Upper lobe of right lung (tissue), 1 donor: ENCODE data around the gene KIAA0930. TPM values are rescaled to one million over a fixed set of nuclear protein-coding genes. Genes with fewer than 3 reads are reported as not detected.

ENCODE experiments used
- ATAC-seq: fragments of 200-7000 bp; cut with Tn5 transposase; one replicate; pipeline ENCODE4 v1.9.1; 2020; ENCODE audit warnings: mild to moderate bottlenecking, moderate library complexity
- DNase-seq: peaks from one replicate; pipeline ENCODE4 v3.0.0-alpha.2; 2020
- H3K27ac ChIP-seq: fragments of 200-600 bp; one replicate; pipeline ENCODE4 v1.8.0; 2022
- H3K27me3 ChIP-seq: fragments of 200-600 bp; one replicate; pipeline ENCODE4 v1.8.0; 2022; ENCODE audit warnings: mild to moderate bottlenecking
- H3K36me3 ChIP-seq: fragments of 200-600 bp; one replicate; pipeline ENCODE4 v1.8.0; 2022
- H3K4me1 ChIP-seq: fragments of 200-600 bp; one replicate; pipeline ENCODE4 v1.8.0; 2022
- H3K4me3 ChIP-seq: fragments of 200-600 bp; one replicate; pipeline ENCODE4 v1.8.0; 2022; ENCODE audit warnings: mild to moderate bottlenecking
- H3K9me3 ChIP-seq: fragments of 200-600 bp; one replicate; pipeline ENCODE4 v1.8.0; 2022
- CTCF ChIP-seq: fragments of 200-600 bp; IDR thresholded peaks from one replicate; pipeline ENCODE4 v1.8.0; 2022; ENCODE audit warnings: antibody characterized with exemption
- intact Hi-C: fragments of 100-400 bp; cut with DNase I; formaldehyde crosslinking; loops from one replicate; pipeline ENCODE4 v1.11.0; 2022
- total RNA-seq: library from RNA; stranded (reverse); fragmentation: NEBNext Ultra II Directional; extraction: Animal tissue kit (Norgen Biotek cat#: 25700); gene quantifications from one replicate; pipeline ENCODE4 v1.2.1, GENCODE V29; 2021
- donor health status: DM: no; HTN: yes; CAD: no; lungs with severe emphysema.

KIAA0930 gene
- total RNA-seq, 1 donor from 2014 or later: 79.5 TPM

GRCh38 chr22:45201678-45202332, 38.9 kb downstream of the KIAA0930 start:
- Histone ChIP-seq H3K4me3 (no peak overlapping the region), H3K4me1 (no peaks in the 10 kb centered on the region), H3K27ac (no peak overlapping the region), H3K9me3 (no peaks in the 10 kb centered on the region), H3K27me3 (no peaks in the 10 kb centered on the region), H3K36me3 (peaks cover 61% of the 10 kb centered on the region)
- intact Hi-C loops: no loop called here
- ATAC-seq: peak; percentile 4
- DNase-seq: no peak
- no peak for TF ChIP-seq CTCF

DNA sequence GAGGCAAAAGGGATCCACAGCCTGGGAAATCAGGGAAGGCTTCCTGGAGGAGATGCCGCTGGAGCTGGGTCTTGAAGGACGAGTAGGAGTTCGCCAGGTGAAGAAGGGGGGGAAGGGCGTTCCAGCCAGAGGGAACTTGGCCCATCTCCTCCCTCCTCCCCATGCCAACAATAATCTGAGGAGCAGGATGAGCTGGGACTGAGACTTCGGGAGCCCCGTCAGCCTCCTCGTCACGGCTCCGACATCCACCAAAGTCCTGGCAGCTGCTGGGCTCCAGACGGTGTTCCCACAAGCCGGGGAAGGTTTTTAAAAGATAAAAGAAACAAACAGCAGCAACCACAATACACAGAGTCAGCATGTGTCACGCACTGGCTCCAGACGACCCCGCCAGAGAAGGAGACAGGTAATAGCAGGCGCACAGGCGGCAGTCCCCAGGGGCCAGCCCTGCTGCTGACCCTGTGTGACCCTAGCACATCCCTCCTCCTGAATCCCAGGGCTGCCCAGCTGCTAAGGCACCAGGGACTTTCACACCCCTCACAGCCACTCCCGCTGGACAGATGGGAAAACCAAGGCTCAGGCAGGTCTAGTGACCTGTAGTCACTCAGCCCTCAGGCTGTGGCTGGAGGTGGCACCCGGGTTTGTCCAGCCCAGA, 39.7 kb downstream of the KIAA0930 start:
- ATAC-seq (no peak), DNase-seq (no peak)
- no peak for TF ChIP-seq CTCF
- H3K27me3 ChIP-seq: no peaks in the 10 kb centered on the region
- no peak overlapping the region for H3K4me3 ChIP-seq
- H3K27ac ChIP-seq: no peak overlapping the region
- H3K4me1 ChIP-seq: no peaks in the 10 kb centered on the region
- H3K36me3 ChIP-seq: peaks cover 66% of the 10 kb centered on the region
- intact Hi-C loops: no loop called here
- no peaks in the 10 kb centered on the region for H3K9me3 ChIP-seq

- Histone ChIP-seq H3K36me3 (peaks cover 73% of the 10 kb centered on the region), H3K27ac (no peak overlapping the region), H3K9me3 (no peaks in the 10 kb centered on the region), H3K4me1 (no peaks in the 10 kb centered on the region), H3K4me3 (no peak overlapping the region), H3K27me3 (no peaks in the 10 kb centered on the region)
- intact Hi-C loops: no loop called here
- no peak for DNase-seq
- ATAC-seq: no peak
- TF ChIP-seq CTCF: no peak
Observed at GRCh38 chr22:45200230-45200629, 40.5 kb downstream of the KIAA0930 start.

DNA sequence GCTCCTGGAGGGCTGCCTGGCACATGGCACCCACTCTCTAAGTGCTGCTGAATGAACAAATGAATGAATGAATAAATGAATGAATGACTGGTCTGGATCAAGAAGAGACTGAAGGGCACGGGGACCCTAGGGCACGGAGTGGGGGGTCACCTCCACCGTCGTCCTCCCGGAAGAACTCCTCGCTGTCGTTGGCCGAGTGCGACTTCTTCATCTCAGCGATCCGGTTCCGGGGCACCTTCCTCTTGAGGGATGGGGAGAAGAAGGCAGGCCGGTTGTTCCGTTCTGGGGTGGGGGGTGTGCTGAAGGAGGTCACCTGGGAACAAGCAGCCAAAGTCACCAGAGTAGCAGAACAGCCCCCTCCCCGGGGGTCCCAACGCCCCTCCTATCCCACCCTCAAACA, 41.0 kb downstream of the KIAA0930 start:
- no peaks in the 10 kb centered on the region for H3K4me1 ChIP-seq
- TF ChIP-seq CTCF: no peak

GRCh38 chr22:45198463-45198795, 42.3 kb downstream of the KIAA0930 start:
- DNase-seq (no peak), ATAC-seq (no peak)
- peaks cover 66% of the 10 kb centered on the region for H3K36me3 ChIP-seq
- no peaks in the 10 kb centered on the region for H3K27me3 ChIP-seq
- no peak overlapping the region for H3K27ac ChIP-seq
- no peak overlapping the region for H3K4me3 ChIP-seq
- intact Hi-C loops: no loop called here
- no peak for TF ChIP-seq CTCF
- H3K4me1 ChIP-seq: no peaks in the 10 kb centered on the region
- H3K9me3 ChIP-seq: no peaks in the 10 kb centered on the region

More for the DNA sequence above, 41.0 kb downstream of the KIAA0930 start:
- peaks cover 74% of the 10 kb centered on the region for H3K36me3 ChIP-seq
- no peak for DNase-seq
- no peaks in the 10 kb centered on the region for H3K9me3 ChIP-seq
- H3K4me3 ChIP-seq: no peak overlapping the region
- no peak overlapping the region for H3K27ac ChIP-seq
- intact Hi-C loops: no loop called here
- ATAC-seq: no peak
- H3K27me3 ChIP-seq: no peaks in the 10 kb centered on the region
